B cell (primary cell): ENCODE measurements around the gene TOGARAM2.

Experiments used
- CTCF ChIP-seq: fragments of 200-600 bp; IDR thresholded peaks from one replicate; pipeline ENCODE4 v1.8.0; 2022; ENCODE audit warnings: antibody characterized with exemption, mild to moderate bottlenecking
- EZH2 ChIP-seq: IDR thresholded peaks from 2 replicates; pipeline ENCODE4 v1.6.1; 2012; ENCODE audit warnings: borderline replicate concordance, low read depth, mild to moderate bottlenecking, moderate library complexity, low read length; ENCODE audit not compliant: insufficient read depth, poor library complexity, severe bottlenecking

- TF ChIP-seq CTCF (no peak), EZH2 (no peak)
Observed at GRCh38 chr2:29006092-29006979, 25.2 kb downstream of the TOGARAM2 start.
